ENCODE data around the gene BAZ2A. TPM values are rescaled to one million over a fixed set of nuclear protein-coding genes. Genes with fewer than 3 reads are reported as not detected.

The BAZ2A gene
- total RNA-seq, 1 donor from 2014 or later: 92.8 TPM

DNA sequence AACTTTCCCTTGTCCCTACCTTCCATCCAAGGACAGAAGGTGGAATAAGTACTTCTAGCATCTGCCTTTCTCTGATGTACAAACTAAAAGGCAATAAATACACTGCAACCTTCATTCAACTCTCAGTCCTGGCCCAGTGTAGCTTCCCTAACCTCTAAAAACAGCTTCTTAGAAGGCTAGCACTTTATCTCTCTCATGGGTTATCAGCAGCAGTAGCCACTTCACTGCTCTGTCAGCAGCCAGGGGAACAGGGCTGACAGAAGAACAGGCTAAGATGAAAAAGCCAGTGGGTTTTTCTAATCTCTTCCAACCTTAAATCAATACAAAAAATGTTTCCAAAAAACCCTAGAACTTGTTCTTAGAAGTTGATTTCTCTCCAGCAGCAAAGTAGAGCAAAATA is 13.2 kb downstream of the BAZ2A start:
- H3K4me1 ChIP-seq: peaks cover 32% of the 10 kb centered on the region
- H3K27ac ChIP-seq: no peak overlapping the region
- no peak for DNase-seq (ENCODE audit: extremely low spot score in 2 of 2)
- no peaks in the 10 kb centered on the region for H3K9me3 ChIP-seq
- H3K36me3 ChIP-seq: peaks cover 8 to 59% of the 10 kb centered on the region in 2 donors
- H3K4me3 ChIP-seq: no peak overlapping the region
- intact Hi-C loops (cut with DNase I): no loop called here
- H3K27me3 ChIP-seq: no peaks in the 10 kb centered on the region
- TF ChIP-seq POLR2A (IDR thresholded peaks at IDR 0.05) (no peak), POLR2AphosphoS5 (IDR thresholded peaks at IDR 0.05; ENCODE audit: insufficient read depth in 1 of 2, low read depth in 1 of 2) (no peak)
- TF ChIP-seq, protein P1, sequence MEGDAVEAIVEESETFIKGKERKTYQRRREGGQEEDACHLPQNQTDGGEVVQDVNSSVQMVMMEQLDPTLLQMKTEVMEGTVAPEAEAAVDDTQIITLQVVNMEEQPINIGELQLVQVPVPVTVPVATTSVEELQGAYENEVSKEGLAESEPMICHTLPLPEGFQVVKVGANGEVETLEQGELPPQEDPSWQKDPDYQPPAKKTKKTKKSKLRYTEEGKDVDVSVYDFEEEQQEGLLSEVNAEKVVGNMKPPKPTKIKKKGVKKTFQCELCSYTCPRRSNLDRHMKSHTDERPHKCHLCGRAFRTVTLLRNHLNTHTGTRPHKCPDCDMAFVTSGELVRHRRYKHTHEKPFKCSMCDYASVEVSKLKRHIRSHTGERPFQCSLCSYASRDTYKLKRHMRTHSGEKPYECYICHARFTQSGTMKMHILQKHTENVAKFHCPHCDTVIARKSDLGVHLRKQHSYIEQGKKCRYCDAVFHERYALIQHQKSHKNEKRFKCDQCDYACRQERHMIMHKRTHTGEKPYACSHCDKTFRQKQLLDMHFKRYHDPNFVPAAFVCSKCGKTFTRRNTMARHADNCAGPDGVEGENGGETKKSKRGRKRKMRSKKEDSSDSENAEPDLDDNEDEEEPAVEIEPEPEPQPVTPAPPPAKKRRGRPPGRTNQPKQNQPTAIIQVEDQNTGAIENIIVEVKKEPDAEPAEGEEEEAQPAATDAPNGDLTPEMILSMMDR (IDR thresholded peaks at IDR 0.05): no peak

DNA sequence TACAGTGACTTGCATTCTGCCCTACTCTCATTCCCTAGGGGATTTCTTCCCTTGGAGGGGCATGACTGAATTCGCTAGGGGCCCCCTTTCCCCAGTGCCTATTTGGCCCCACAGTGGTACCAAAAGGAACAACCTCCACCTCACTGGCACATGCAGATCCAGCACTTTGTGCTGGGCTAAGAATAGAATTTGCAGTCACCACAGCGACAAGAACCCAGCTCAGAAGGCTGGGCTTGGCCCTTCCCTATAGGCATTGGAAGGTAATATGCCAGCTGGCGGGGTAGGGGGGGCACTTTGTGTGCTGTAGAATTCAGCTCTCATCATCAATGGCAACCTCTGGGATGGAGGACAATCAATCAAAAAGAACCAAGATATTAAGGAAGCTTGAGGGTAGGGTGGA is 13.9 kb downstream of the BAZ2A start:
- H3K9me3 ChIP-seq: no peaks in the 10 kb centered on the region
- peaks cover 8 to 66% of the 10 kb centered on the region in 2 donors for H3K36me3 ChIP-seq
- intact Hi-C loops (cut with DNase I): no loop called here
- peaks cover 32% of the 10 kb centered on the region for H3K4me1 ChIP-seq
- H3K27ac ChIP-seq: no peak overlapping the region
- H3K4me3 ChIP-seq: no peak overlapping the region
- no peak for TF ChIP-seq POLR2A (IDR thresholded peaks at IDR 0.05)
- TF ChIP-seq, protein P1 (IDR thresholded peaks at IDR 0.05): no peak
- no peak for TF ChIP-seq POLR2AphosphoS5 (IDR thresholded peaks at IDR 0.05; ENCODE audit: insufficient read depth in 1 of 2, low read depth in 1 of 2)
- H3K27me3 ChIP-seq: no peaks in the 10 kb centered on the region
- no peak for DNase-seq (ENCODE audit: extremely low spot score in 2 of 2)

GRCh38 chr12:56614627-56615026 is 15.5 kb downstream of the BAZ2A start:
- H3K4me3 ChIP-seq: no peak overlapping the region
- TF ChIP-seq POLR2A (IDR thresholded peaks at IDR 0.05) (no peak), POLR2AphosphoS5 (IDR thresholded peaks at IDR 0.05; ENCODE audit: insufficient read depth in 1 of 2, low read depth in 1 of 2) (no peak)
- TF ChIP-seq, protein P1 (IDR thresholded peaks at IDR 0.05): no peak
- H3K36me3 ChIP-seq: peaks cover 16 to 82% of the 10 kb centered on the region in 2 donors
- H3K27me3 ChIP-seq: no peaks in the 10 kb centered on the region
- no peaks in the 10 kb centered on the region for H3K9me3 ChIP-seq
- no peak overlapping the region for H3K27ac ChIP-seq
- no peak for DNase-seq (ENCODE audit: extremely low spot score in 2 of 2)
- intact Hi-C loops (cut with DNase I): no loop called here
- peaks cover 16% of the 10 kb centered on the region for H3K4me1 ChIP-seq

GRCh38 chr12:56604355-56604754 is 25.8 kb downstream of the BAZ2A start:
- Histone ChIP-seq H3K4me3 (no peak overlapping the region), H3K27ac (no peak overlapping the region), H3K27me3 (no peaks in the 10 kb centered on the region), H3K9me3 (no peaks in the 10 kb centered on the region), H3K36me3 (peaks cover 16 to 97% of the 10 kb centered on the region in 2 donors), H3K4me1 (no peaks in the 10 kb centered on the region)
- no peak for TF ChIP-seq POLR2A (IDR thresholded peaks at IDR 0.05)
- no peak for TF ChIP-seq POLR2AphosphoS5 (IDR thresholded peaks at IDR 0.05; ENCODE audit: insufficient read depth in 1 of 2, low read depth in 1 of 2)
- TF ChIP-seq, protein P1 (IDR thresholded peaks at IDR 0.05): no peak
- DNase-seq (ENCODE audit: extremely low spot score in 2 of 2): no peak
- intact Hi-C loops (cut with DNase I): no loop called here

DNA sequence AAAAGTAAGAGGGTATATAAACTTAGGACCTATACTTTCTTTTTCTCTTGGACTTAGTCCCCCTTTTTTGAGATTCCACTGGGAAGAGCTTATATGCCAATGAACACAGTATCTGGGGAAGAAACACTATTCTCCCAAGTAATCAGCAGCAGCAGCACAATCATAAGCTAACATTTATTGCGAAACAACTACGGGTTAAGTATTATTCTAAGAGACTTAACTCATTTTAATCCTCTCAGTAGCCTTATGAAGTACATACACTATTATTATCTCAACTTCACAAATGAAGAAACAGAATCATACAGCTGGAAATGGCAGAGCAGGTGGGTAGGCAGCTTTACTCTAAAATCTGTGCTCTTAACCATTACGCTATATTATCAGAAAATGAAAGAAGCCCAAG is 27.9 kb downstream of the BAZ2A start:
- no peaks in the 10 kb centered on the region for H3K27me3 ChIP-seq
- no peak for DNase-seq (ENCODE audit: extremely low spot score in 2 of 2)
- H3K9me3 ChIP-seq: no peaks in the 10 kb centered on the region
- no peak overlapping the region for H3K27ac ChIP-seq
- H3K36me3 ChIP-seq: peaks cover 16 to 99% of the 10 kb centered on the region in 2 donors
- no peaks in the 10 kb centered on the region for H3K4me1 ChIP-seq
- TF ChIP-seq POLR2AphosphoS5 (IDR thresholded peaks at IDR 0.05; ENCODE audit: insufficient read depth in 1 of 2, low read depth in 1 of 2) (no peak), POLR2A (IDR thresholded peaks at IDR 0.05) (no peak)
- TF ChIP-seq, protein P1 (IDR thresholded peaks at IDR 0.05): no peak
- intact Hi-C loops (cut with DNase I): no loop called here
- no peak overlapping the region for H3K4me3 ChIP-seq
